Caki2 (cell line): ENCODE results near the gene TMEM214. TPM values are rescaled to one million over a fixed set of nuclear protein-coding genes. Genes with fewer than 3 reads are reported as not detected.

ENCODE experiments used
- DNase-seq: peaks from one replicate; pipeline ENCODE4 v3.0.0-alpha.2; 2015; ENCODE audit warnings: low read depth
- in situ Hi-C: cut with HindIII; loops from 2 replicates; pipeline ENCODE4 v1.10.0; 2016; ENCODE audit warnings: low sequenced_read_pairs, low pct_unique_long_range_greater_than_20kb, mixed read lengths
- total RNA-seq: library from RNA; depleted of rRNA; stranded (reverse); fragments of >200 nt; shearing (Covaris generic); gene quantifications from 2 replicates; pipeline ENCODE4 v1.2.3, GENCODE V29; 2014; ENCODE audit warnings: low replicate concordance

TMEM214 gene
- total RNA-seq, 1 experiment from 2014 or later = 104 TPM

- DNase-seq = no peak
- in situ Hi-C loops = no loop called here
Observed at GRCh38 chr2:27025861-27026851, 6.6 kb upstream of the TMEM214 start.

DNA sequence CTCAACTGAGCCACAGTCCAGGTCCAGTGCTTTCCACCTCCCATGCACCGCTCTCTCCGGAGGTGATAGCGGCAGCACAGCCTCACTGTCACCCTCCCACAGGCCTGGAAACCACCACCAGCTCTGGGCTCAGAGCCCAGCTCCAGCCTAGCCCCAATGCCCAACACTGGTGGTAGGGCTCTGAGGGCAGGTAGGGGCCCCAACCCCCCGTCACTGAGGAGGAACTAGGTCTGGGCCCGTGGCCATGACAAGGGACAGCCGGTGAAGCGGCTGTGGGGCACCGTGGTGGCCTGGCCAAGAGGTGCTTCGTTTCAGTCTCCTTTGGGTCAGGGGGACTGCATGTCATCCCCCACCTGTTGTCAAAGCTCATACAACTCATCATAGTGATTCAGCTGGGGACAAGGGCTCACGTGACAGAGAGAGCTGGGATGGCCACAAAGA is 5.5 kb upstream of the TMEM214 start:
- no peak for DNase-seq
- in situ Hi-C loops = no loop called here

DNA sequence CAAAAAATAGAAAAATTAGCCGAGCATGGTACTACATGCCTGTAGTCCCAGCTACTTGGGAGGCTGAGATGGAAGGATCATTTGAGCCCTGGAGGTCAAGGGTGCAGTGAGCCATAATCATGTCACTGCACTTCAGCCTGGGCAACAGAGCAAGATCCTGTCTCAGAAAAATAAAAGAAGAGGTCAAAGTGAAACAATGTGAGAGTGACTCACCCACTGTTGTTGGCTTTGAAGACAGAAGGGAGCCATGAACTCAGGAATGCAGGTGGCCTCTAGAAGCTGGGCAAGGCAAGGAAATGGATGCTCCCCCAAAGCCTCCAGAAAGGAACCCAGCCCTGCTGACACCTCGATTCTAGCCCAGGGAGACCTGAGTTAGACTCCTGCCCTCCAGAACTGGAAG is 3.7 kb upstream of the TMEM214 start:
- in situ Hi-C loops = no loop called here
- DNase-seq = peak; percentile 56

DNA sequence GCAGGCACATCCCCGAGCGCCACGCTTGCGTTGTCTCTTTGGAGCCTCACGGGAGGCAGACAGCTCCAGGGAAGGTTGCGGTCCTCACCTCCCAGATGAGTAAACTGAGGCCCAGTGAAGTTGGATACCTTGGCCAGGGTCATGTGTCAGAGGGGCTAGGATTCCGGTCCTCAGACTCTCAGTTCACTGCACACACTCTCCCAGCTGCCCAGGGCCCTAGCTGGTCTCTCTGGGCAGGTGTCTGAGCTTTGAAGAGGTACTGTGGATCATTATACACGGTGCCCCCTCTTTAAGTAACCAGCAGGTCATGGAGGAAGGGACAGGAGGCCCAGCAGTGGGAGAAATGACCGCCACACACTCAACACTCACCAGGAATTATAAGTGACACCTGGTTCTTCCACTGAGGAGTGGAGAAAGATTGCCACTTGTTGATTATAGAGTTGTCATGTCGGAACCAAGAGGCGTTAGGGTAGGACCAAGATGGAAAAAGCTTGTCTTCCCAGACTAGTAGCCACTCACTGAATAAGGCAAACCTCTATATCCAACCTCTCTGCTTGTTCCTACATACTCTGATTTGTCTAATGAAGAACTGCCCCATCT is 588 bp downstream of the TMEM214 start:
- in situ Hi-C loops = no loop called here
- no peak for DNase-seq

GRCh38 chr2:27038012-27038411 is 5.2 kb downstream of the TMEM214 start:
- in situ Hi-C loops = no loop called here
- no peak for DNase-seq

DNA sequence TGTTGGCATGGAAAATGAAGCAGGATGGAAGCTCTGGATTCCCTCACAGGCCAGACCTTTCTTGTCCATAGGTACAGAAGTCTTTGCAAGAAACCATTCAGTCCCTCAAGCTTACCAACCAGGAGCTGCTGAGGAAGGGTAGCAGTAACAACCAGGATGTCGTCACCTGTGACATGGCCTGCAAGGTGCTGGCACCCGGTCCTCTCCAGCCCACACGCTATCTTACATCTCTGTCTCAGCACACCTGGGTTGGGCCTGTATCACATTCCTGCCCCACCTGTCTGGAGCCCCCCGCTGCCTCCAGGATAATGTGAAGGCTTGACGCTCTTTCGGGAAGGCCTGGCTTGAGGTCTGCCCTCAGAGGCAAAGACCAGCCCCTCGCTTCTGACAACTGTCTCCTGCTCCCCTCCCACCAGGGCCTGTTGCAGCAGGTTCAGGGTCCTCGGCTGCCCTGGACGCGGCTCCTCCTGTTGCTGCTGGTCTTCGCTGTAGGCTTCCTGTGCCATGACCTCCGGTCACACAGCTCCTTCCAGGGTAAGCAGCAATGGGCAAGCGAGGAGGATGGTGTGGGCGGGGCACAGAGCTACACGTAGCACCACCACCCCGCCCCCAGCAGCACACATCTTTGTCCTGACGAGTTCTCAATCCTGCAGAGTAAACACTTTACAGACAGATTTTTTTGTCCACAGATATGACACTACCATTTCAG is 6.0 kb downstream of the TMEM214 start:
- in situ Hi-C loops = no loop called here
- DNase-seq = no peak

DNA sequence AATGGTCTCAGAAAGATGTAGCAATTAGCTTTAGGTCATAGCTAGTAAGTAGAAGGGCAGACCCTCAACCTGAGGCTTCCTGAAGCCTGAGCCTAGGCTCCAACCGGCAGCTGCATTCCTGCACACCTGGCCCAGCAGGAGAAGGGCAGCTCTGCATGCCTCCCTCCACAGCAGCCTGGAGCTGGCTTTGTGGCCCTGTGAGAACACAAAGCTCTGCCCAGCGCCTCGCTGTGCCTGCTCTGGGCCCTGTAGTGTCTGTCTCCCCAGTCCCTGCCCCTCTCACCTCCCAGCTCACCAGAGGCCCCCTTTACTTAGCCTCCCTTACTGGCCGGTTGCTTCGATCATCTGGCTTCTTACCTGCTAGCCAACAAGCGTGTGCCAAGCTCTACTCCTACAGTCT is 6.7 kb downstream of the TMEM214 start:
- no peak for DNase-seq
- in situ Hi-C loops = no loop called here

DNA sequence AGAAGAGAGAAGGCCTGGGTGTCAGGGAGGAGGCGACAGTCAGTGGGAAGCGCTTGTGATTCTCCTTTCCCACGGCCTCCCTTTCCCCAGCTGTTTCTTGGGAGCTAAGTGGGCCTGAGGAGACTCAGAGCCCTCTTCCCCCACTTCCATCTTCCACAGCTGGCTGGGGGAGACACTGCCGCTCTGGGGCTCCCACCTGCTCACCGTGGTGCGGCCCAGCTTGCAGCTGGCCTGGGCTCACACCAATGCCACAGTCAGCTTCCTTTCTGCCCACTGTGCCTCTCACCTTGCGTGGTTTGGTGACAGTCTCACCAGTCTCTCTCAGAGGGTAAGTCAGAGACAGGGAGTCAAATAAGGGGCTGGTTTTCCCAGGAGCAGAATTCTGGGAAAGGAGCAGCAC is 7.1 kb downstream of the TMEM214 start:
- in situ Hi-C loops = no loop called here
- no peak for DNase-seq

- no peak for DNase-seq
- in situ Hi-C loops = no loop called here
Observed at GRCh38 chr2:27040282-27040681, 7.5 kb downstream of the TMEM214 start.

- DNase-seq = peak; percentile 68
- in situ Hi-C loops = no loop called here
Observed at GRCh38 chr2:27041752-27042151, 9.0 kb downstream of the TMEM214 start.

- DNase-seq = peak; percentile 76
- in situ Hi-C loops = no loop called here
Observed at GRCh38 chr2:27042159-27042661, 9.4 kb downstream of the TMEM214 start.

- DNase-seq = no peak
- in situ Hi-C loops = no loop called here
Observed at GRCh38 chr2:27042985-27043634, 10.3 kb downstream of the TMEM214 start.

GRCh38 chr2:27049422-27050280 is 16.9 kb downstream of the TMEM214 start:
- in situ Hi-C loops = no loop called here
- no peak for DNase-seq

GRCh38 chr2:27050281-27050995 is 17.7 kb downstream of the TMEM214 start:
- DNase-seq = peak; percentile 98
- in situ Hi-C loops = no loop called here

DNA sequence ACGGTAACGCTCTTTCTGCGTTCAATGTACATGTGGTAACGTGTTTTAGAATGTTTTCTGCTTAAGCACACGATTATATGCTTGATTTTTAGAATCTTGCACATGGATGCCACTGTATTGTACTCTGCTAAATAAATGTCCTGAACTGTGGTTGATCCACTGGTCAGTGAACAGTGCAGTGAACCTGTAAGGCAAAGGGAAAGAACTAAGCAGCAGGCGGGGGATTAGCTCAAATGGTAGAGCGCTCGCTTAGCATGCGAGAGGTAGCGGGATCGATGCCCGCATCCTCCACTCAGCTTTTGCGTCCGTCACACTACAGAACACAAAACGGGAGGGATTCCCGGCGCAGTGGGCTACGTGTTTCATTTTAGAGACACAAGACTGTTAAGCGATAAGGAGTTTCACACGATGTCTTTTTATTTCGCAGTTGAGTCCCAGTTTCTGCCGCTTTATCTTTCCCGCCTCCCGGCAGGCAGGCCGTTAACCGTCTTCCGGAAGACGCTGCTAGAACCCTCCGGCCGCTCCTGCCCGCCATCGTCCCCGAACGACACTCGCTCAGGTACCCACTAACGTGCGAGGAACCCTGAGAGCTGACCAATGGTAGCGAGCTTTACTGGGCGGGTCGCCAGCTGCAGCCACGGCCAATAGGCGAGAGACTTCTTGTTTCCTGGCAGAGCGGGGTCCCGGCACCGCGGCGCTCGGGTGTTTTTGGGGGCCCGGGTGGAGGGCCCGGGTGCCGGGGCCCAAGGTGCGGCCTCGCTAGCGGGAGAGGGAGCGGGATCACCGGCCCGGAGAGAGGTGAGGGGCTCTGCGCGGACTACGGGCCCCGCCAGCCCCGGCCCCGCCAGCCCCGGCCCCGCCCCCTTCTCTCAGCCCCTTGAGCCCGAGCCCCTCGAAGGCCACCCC is 18.5 kb downstream of the TMEM214 start, which contains the start of gene AGBL5:
Gene AGBL5 (plus strand): TSS at position 673 of the 906 bp plus-strand sequence. CDS start 1,291 bp downstream, outside the sequence.
- DNase-seq = peak; percentile 96
- in situ Hi-C loops = no loop called here
